NCI-H146 treated with DMSO at 0.1 percent for 48 hours (cell line): ENCODE data around the gene LMO7.

ENCODE experiments used
- DNase-seq: peaks from one replicate; lab custom pipeline; 2025; ENCODE audit not compliant: unreplicated experiment; lab: John Stamatoyannopoulos, UW

LMO7 gene

GRCh38 chr13:75797239-75797638, 161.1 kb downstream of the LMO7 start:
- no peak for DNase-seq

- no peak for DNase-seq
These were observed 161.6 kb downstream of the LMO7 start for GRCh38 chr13:75797719-75798118.

GRCh38 chr13:75798353-75799255, 162.5 kb downstream of the LMO7 start:
- no peak for DNase-seq

- DNase-seq, result no peak
These were observed 164.4 kb downstream of the LMO7 start for GRCh38 chr13:75800545-75800944.

GRCh38 chr13:75801388-75801945, 165.3 kb downstream of the LMO7 start:
- no peak for DNase-seq

GRCh38 chr13:75802161-75802560, 166.0 kb downstream of the LMO7 start:
- DNase-seq, result no peak

- DNase-seq, result peak; percentile 93
These were observed 167.1 kb downstream of the LMO7 start for GRCh38 chr13:75803164-75803611.

GRCh38 chr13:75804054-75804453, 167.9 kb downstream of the LMO7 start:
- DNase-seq, result no peak

- no peak for DNase-seq
These were observed 168.5 kb downstream of the LMO7 start for GRCh38 chr13:75804605-75805004.

GRCh38 chr13:75806117-75806516, 170.0 kb downstream of the LMO7 start:
- DNase-seq, result no peak

- DNase-seq, result no peak
These were observed 175.2 kb downstream of the LMO7 start for GRCh38 chr13:75811361-75811760.

GRCh38 chr13:75811841-75812240, 175.7 kb downstream of the LMO7 start:
- no peak for DNase-seq

- DNase-seq, result no peak
These were observed 176.6 kb downstream of the LMO7 start for GRCh38 chr13:75812751-75813181.

GRCh38 chr13:75813323-75813722, 177.2 kb downstream of the LMO7 start:
- DNase-seq, result no peak

- DNase-seq, result no peak
These were observed 182.2 kb downstream of the LMO7 start for GRCh38 chr13:75818179-75818967.

GRCh38 chr13:75818968-75819225, 182.8 kb downstream of the LMO7 start:
- DNase-seq, result no peak

GRCh38 chr13:75825161-75825560, 189.0 kb downstream of the LMO7 start:
- DNase-seq, result peak; percentile 40

GRCh38 chr13:75825594-75825993, 189.5 kb downstream of the LMO7 start:
- no peak for DNase-seq

- DNase-seq, result no peak
These were observed 190.3 kb downstream of the LMO7 start for GRCh38 chr13:75826391-75826790.

GRCh38 chr13:75829830-75830229, 193.7 kb downstream of the LMO7 start:
- DNase-seq, result no peak

- DNase-seq, result no peak
These were observed 194.7 kb downstream of the LMO7 start for GRCh38 chr13:75830842-75831241.

GRCh38 chr13:75831389-75831788, 195.3 kb downstream of the LMO7 start:
- no peak for DNase-seq
